DOHH2 (cell line): Measurements from ENCODE around the gene EEFSEC.

ENCODE experiments used
- H3F3A ChIP-seq: fragments of 200-600 bp; sonication (generic), shearing (Covaris generic); 2 replicates; pipeline ENCODE4 v1.6.0; 2016; ENCODE audit warnings: antibody characterized with exemption, mild to moderate bottlenecking; ENCODE audit not compliant: control insufficient read depth, insufficient read depth
- H3K27ac ChIP-seq: fragments of 200-600 bp; sonication (generic); 2 replicates; pipeline ENCODE4 v1.5.1; 2014; ENCODE audit warnings: low read depth, mild to moderate bottlenecking, low read length, moderate library complexity
- H3K27me3 ChIP-seq: fragments of 200-600 bp; sonication (generic); 2 replicates; pipeline ENCODE4 v1.6.1; 2014; ENCODE audit warnings: mild to moderate bottlenecking, low read length, mixed read lengths; ENCODE audit not compliant: control insufficient read depth
- H3K36me3 ChIP-seq: fragments of 200-600 bp; sonication (generic); 2 replicates; pipeline ENCODE4 v1.6.1; 2014; ENCODE audit warnings: mild to moderate bottlenecking, low read length, moderate library complexity, mixed read lengths; ENCODE audit not compliant: control insufficient read depth
- H3K4me1 ChIP-seq: fragments of 200-600 bp; sonication (generic); 2 replicates; pipeline ENCODE4 v1.6.1; 2014; ENCODE audit warnings: mild to moderate bottlenecking, low read length, mixed read lengths; ENCODE audit not compliant: control insufficient read depth
- H3K4me2 ChIP-seq: fragments of 200-600 bp; sonication (generic); 2 replicates; pipeline ENCODE4 v1.6.0; 2014; ENCODE audit warnings: mild to moderate bottlenecking, low read length, moderate library complexity
- H3K4me3 ChIP-seq: fragments of 200-600 bp; sonication (generic); 2 replicates; pipeline ENCODE4 v1.5.1; 2014; ENCODE audit warnings: mild to moderate bottlenecking, low read length, mixed read lengths
- H3K79me2 ChIP-seq: fragments of 200-600 bp; sonication (generic); 2 replicates; pipeline ENCODE4 v1.6.1; 2014; ENCODE audit warnings: mild to moderate bottlenecking, low read length, mixed read lengths; ENCODE audit not compliant: control insufficient read depth
- H3K9me2 ChIP-seq: fragments of 200-600 bp; sonication (generic); replicated peaks from 2 replicates; pipeline ENCODE4 v1.6.1; 2014; ENCODE audit warnings: mild to moderate bottlenecking, low read length, mixed read lengths; ENCODE audit not compliant: control insufficient read depth
- H3K9me3 ChIP-seq: fragments of 200-600 bp; sonication (generic); 2 replicates; pipeline ENCODE4 v1.6.1; 2014; ENCODE audit warnings: antibody characterized with exemption, low read length, mixed read lengths; ENCODE audit not compliant: control insufficient read depth, insufficient read depth
- H4K20me1 ChIP-seq: fragments of 200-600 bp; sonication (generic); 2 replicates; pipeline ENCODE4 v1.6.0; 2014; ENCODE audit warnings: low read depth, mild to moderate bottlenecking, antibody characterized with exemption, low read length, moderate library complexity; ENCODE audit not compliant: control insufficient read depth, insufficient read depth
- EZH2phosphoT487 ChIP-seq: fragments of 200-600 bp; sonication (generic); IDR thresholded peaks from 2 replicates; pipeline ENCODE4 v1.6.1; 2017; ENCODE audit warnings: borderline replicate concordance, mild to moderate bottlenecking, antibody characterized with exemption, low read length, moderate library complexity, mixed read lengths
- TF ChIP-seq, protein P1 (sequence below): fragments of 200-600 bp; sonication (generic); IDR thresholded peaks from one replicate; pipeline ENCODE4 v1.5.1; 2014; ENCODE audit warnings: antibody characterized with exemption, mild to moderate bottlenecking, low read depth, low read length; ENCODE audit not compliant: poor library complexity, severe bottlenecking

Gene EEFSEC

DNA sequence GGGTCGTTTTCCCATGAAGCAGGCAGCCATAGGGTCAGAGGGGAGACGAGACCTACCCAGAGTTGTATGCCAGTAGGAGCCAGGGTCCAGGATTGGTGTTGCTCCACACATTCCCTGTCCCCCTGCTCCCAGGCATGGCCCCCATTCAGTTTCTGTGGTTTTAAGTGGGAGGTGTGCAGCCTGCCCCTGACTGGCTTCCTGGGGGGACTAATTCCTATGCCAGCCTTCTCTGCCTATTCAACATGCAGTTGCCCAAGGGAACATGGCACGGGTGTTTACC, 126.3 kb downstream of the EEFSEC start:
- Histone ChIP-seq H3K4me1 (no peaks in the 10 kb centered on the region), H3K4me3 (no peak overlapping the region), H3F3A (no peaks in the 10 kb centered on the region), H3K36me3 (no peaks in the 10 kb centered on the region), H4K20me1 (no peaks in the 10 kb centered on the region), H3K27ac (no peak overlapping the region), H3K9me2 (no peaks in the 10 kb centered on the region), H3K27me3 (no peaks in the 10 kb centered on the region), H3K79me2 (no peaks in the 10 kb centered on the region), H3K4me2 (no peak overlapping the region), H3K9me3 (no peaks in the 10 kb centered on the region)
- no peak for TF ChIP-seq EZH2phosphoT487
- TF ChIP-seq, protein P1, sequence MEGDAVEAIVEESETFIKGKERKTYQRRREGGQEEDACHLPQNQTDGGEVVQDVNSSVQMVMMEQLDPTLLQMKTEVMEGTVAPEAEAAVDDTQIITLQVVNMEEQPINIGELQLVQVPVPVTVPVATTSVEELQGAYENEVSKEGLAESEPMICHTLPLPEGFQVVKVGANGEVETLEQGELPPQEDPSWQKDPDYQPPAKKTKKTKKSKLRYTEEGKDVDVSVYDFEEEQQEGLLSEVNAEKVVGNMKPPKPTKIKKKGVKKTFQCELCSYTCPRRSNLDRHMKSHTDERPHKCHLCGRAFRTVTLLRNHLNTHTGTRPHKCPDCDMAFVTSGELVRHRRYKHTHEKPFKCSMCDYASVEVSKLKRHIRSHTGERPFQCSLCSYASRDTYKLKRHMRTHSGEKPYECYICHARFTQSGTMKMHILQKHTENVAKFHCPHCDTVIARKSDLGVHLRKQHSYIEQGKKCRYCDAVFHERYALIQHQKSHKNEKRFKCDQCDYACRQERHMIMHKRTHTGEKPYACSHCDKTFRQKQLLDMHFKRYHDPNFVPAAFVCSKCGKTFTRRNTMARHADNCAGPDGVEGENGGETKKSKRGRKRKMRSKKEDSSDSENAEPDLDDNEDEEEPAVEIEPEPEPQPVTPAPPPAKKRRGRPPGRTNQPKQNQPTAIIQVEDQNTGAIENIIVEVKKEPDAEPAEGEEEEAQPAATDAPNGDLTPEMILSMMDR, result no peak

DNA sequence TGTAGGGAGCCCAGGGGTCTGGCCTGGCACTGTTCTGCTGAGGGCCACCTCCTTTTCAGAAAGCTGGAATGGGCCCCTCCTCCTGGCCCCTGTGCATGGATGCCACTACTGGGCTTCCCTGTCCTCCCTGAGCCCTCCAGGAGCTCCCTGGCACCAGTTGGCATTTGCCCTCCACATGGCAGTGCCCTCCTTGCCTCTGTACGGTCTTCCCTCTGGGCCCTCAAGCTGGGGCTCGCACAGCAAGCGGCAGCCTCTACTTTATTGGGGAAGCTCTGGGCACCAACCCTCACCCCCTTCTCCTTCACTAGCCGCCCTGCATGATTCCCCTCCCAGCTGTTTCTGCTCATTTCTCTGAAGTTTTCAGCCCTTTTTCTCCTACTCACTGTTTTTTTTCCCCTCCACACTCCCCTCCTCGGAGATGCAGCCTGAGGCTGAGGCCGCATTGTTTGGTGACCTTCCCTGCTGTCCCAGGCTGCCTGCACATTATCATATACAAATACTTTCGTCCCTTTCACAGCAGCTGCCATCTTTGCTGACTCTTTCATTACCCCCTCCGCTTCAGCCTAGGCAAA, 127.3 kb downstream of the EEFSEC start:
- Histone ChIP-seq H4K20me1 (no peaks in the 10 kb centered on the region), H3K4me2 (no peak overlapping the region), H3K4me3 (no peak overlapping the region), H3K79me2 (no peaks in the 10 kb centered on the region), H3K36me3 (no peaks in the 10 kb centered on the region), H3K4me1 (no peaks in the 10 kb centered on the region), H3K27me3 (no peaks in the 10 kb centered on the region), H3F3A (no peaks in the 10 kb centered on the region), H3K9me3 (no peaks in the 10 kb centered on the region), H3K27ac (no peak overlapping the region), H3K9me2 (no peaks in the 10 kb centered on the region)
- TF ChIP-seq EZH2phosphoT487, result no peak
- TF ChIP-seq, protein P1, result no peak

- H3K4me1 ChIP-seq, result no peaks in the 10 kb centered on the region
- H3K27me3 ChIP-seq, result no peaks in the 10 kb centered on the region
- H4K20me1 ChIP-seq, result no peaks in the 10 kb centered on the region
- no peaks in the 10 kb centered on the region for H3K36me3 ChIP-seq
- no peak overlapping the region for H3K4me3 ChIP-seq
- no peaks in the 10 kb centered on the region for H3F3A ChIP-seq
- H3K27ac ChIP-seq, result no peak overlapping the region
- TF ChIP-seq, protein P1, result no peak
- TF ChIP-seq EZH2phosphoT487, result no peak
- H3K9me3 ChIP-seq, result no peaks in the 10 kb centered on the region
- no peak overlapping the region for H3K4me2 ChIP-seq
- no peaks in the 10 kb centered on the region for H3K9me2 ChIP-seq
- no peaks in the 10 kb centered on the region for H3K79me2 ChIP-seq
Measured at GRCh38 chr3:128281056-128281455, 127.8 kb downstream of the EEFSEC start.
